Retinal pigment epithelial cell (primary cell): ENCODE data around the gene CNKSR2.
"Not testable (repeated sequence)": the region's sequence is repeated elsewhere in the genome, so short reads cannot be mapped to it uniquely, and the experiment has no call there.

ENCODE experiments used
- DNase-seq: peaks from one replicate; pipeline ENCODE4 v3.0.0-alpha.2; 2010; ENCODE audit warnings: low read depth
- H3K4me3 ChIP-seq: 2 replicates; pipeline ENCODE4 v1.5.1; 2011; ENCODE audit warnings: mild to moderate bottlenecking, low read length, control low read depth, moderate library complexity
- CTCF ChIP-seq: conservative IDR thresholded peaks from 2 replicates; pipeline ENCODE4 v1.5.1; 2011; ENCODE audit warnings: low read depth, low read length, control low read depth, inconsistent platforms

The CNKSR2 gene

GRCh38 chrX:21528076-21528475 lies 153.9 kb downstream of the CNKSR2 start:
- no peak overlapping the region for H3K4me3 ChIP-seq
- no peak for DNase-seq
- TF ChIP-seq CTCF, result no peak

- DNase-seq, result no peak
- H3K4me3 ChIP-seq, result no peak overlapping the region
- TF ChIP-seq CTCF, result no peak
Observed at GRCh38 chrX:21529771-21530170, 155.6 kb downstream of the CNKSR2 start.

- not testable (repeated sequence) for H3K4me3 ChIP-seq, DNase-seq
Observed at GRCh38 chrX:21544642-21545041, 170.4 kb downstream of the CNKSR2 start.

GRCh38 chrX:21559417-21559816 lies 185.2 kb downstream of the CNKSR2 start:
- H3K4me3 ChIP-seq, result no peak overlapping the region
- no peak for DNase-seq
- TF ChIP-seq CTCF, result no peak

GRCh38 chrX:21565025-21565424 lies 190.8 kb downstream of the CNKSR2 start:
- DNase-seq, result no peak
- no peak overlapping the region for H3K4me3 ChIP-seq
- TF ChIP-seq CTCF, result no peak

- DNase-seq, result no peak
- no peak for TF ChIP-seq CTCF
- H3K4me3 ChIP-seq, result no peak overlapping the region
Observed at GRCh38 chrX:21574793-21575192, 200.6 kb downstream of the CNKSR2 start.

- no peak for DNase-seq
- H3K4me3 ChIP-seq, result no peak overlapping the region
- no peak for TF ChIP-seq CTCF
Observed at GRCh38 chrX:21581479-21581878, 207.3 kb downstream of the CNKSR2 start.

GRCh38 chrX:21586001-21586400 lies 211.8 kb downstream of the CNKSR2 start:
- no peak for DNase-seq
- no peak for TF ChIP-seq CTCF
- H3K4me3 ChIP-seq, result no peak overlapping the region
